ENCODE results near the gene LSM7.

The LSM7 gene

DNA sequence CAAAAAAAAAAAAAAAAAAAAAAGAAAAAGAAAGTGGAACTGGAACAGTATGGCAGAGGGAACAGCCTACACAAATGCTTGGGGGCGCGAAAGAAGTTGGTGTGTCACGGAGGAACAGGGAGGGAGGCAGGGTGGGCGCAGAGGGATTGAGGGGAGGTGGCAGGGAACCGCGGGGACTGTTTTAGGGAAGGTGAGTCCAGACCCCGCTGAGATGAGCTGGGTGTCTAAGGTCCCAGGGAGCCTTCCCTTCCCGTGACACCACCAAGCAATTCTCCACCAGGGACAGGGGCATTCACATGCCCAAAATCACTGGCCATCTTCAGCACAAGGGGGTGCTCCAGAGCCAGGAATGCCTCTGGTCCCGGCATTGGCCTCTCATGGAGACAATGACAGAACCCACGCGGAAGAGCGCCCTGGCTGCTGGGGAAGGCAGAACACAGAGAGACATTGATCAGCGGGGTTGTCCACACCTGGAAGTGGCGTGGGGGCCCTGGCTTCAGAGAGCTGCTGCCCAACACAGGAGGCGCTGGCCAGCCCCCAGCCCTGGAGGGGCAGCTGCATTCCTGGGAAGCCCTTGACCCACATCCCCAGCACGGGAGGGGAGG, 53.4 kb downstream of the LSM7 start:
- peak; percentile 61 for DNase-seq

GRCh38 chr19:2274185-2274711, 54.1 kb downstream of the LSM7 start:
- DNase-seq, result no peak

GRCh38 chr19:2273356-2274184, 54.8 kb downstream of the LSM7 start:
- peak; percentile 24 for DNase-seq
